LNCaP clone FGC (cell line): Measurements from ENCODE around the gene RNF130.

Experiments used
- DNase-seq: peaks from one replicate; pipeline ENCODE4 v3.0.0-alpha.2; 2011; ENCODE audit warnings: low read depth
- H3K4me3 ChIP-seq: 2 replicates; pipeline ENCODE4 v1.5.1; 2011; ENCODE audit warnings: mild to moderate bottlenecking, low read depth, low read length, control low read depth
- TF ChIP-seq, protein P1 (sequence below): IDR thresholded peaks from 2 replicates; pipeline ENCODE4 v1.5.1; 2012; ENCODE audit warnings: mild to moderate bottlenecking; ENCODE audit not compliant: control insufficient read depth, insufficient read depth; ENCODE audit errors: extremely low read depth

Gene RNF130

DNA sequence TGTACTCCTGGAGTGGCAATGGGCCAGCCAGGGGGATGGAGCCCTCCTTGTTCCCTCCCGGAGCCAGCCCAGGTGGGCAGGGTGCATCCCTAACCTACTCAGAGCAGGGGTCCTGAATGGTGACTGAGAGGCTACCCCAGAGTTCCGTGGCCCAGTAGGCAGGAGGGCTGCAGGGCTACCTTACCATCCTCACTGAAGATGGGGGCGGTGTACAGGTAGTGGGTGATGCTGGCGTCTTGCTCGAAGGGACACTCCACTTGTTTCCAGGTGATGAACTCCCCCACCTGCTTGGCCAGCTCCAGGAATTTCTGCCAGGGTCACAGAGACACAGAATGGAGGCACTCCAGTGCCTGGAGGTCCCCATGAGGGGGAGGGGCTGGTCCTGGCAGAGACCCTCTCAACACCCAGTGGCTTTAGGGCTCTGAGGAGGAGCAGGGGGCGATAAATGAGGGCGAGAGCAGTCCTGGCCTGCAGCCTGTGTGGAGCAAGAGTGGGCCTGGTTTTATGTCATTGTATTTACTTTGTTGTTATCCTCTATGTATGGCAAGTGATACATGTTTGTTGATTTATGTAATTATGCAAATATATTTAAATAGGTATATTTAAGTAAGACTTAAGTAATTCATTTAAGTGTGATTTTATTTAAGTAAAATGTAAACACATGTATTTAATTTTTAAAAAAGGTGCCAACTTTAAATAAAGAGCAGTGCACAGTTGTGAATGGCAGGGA is 39.9 kb upstream of the RNF130 start:
- TF ChIP-seq, protein P1, sequence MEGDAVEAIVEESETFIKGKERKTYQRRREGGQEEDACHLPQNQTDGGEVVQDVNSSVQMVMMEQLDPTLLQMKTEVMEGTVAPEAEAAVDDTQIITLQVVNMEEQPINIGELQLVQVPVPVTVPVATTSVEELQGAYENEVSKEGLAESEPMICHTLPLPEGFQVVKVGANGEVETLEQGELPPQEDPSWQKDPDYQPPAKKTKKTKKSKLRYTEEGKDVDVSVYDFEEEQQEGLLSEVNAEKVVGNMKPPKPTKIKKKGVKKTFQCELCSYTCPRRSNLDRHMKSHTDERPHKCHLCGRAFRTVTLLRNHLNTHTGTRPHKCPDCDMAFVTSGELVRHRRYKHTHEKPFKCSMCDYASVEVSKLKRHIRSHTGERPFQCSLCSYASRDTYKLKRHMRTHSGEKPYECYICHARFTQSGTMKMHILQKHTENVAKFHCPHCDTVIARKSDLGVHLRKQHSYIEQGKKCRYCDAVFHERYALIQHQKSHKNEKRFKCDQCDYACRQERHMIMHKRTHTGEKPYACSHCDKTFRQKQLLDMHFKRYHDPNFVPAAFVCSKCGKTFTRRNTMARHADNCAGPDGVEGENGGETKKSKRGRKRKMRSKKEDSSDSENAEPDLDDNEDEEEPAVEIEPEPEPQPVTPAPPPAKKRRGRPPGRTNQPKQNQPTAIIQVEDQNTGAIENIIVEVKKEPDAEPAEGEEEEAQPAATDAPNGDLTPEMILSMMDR: no peak
- no peak overlapping the region for H3K4me3 ChIP-seq
- DNase-seq: no peak

DNA sequence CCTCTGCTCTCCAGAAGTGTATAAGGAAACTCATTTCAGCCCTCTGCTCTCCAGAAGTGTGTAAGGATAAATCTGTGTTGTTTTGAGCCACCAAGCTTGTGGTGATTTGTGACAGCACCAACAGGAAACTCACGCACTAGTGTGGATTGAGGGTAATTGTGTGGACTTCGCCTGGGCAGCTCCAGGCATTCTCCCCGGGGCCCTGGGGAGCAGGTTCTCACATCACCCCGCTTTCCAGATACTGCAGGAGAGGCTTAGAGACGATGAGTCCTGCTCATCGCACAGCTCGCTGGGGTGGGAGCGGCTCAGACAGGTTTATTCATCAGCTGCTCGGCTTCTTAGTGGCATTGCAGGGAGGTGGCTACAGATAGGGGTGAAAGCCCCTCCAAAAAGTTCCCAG is 38.4 kb upstream of the RNF130 start:
- H3K4me3 ChIP-seq: no peak overlapping the region
- no peak for DNase-seq
- TF ChIP-seq, protein P1: no peak

DNA sequence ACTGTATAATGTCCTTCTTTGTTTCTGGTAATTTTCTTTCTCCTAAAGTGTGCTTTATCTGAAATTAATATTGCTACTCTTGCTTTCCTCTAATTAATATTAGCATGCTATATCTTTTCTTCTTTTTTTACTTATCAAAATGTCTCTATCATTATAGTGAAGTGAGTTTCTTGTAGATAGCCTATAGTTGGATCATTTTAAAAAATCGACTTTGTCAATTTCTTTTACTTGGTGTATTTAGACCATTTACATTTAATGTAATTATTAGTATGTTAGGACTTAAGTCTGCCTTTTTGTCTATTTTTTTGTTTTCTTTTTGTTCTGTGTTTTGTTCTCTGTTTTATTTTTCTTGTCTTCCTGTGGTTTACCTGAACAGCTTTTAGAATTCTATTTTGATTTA is 35.4 kb upstream of the RNF130 start:
- TF ChIP-seq, protein P1: no peak
- no peak overlapping the region for H3K4me3 ChIP-seq
- no peak for DNase-seq

DNA sequence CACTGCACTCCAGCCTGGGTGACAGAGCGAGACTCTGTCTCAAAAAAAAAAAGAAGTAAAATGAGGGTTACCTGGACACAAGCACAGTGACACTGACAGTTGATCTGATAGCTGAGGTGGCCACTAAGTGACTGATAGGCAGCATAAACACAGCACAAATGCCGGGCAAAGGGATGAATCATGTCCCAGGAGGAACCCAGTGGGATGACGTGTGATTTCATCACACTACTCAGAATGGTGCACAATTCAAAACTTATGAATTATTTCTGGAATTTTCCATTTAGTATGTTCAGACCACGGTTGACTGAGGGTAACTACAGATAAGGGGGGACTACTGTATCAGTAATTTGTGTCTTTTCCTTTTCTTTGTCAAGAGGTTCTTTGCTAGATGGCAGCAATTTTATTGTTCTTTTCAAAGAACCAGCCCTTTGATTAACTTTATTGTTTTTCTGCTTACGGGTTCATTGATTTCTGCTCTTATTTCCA is 34.3 kb upstream of the RNF130 start:
- no peak overlapping the region for H3K4me3 ChIP-seq
- no peak for DNase-seq
- TF ChIP-seq, protein P1: no peak

DNA sequence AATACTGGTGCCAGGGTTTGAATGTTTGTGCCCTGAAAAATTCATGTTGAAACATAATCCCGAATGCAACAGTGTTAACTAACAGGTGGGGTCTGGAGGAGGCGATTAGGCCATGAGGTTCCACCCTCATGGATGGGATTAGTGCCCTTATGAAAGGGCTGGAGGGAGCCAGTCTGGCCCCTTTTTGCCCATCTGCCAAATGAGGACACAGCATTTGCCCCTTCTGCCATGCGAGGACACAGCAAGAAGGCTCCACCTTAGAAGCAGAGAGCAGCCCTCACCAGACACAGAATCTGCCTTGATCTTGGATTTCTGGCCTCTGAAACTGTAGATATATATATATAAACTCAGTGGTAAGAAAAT is 32.6 kb upstream of the RNF130 start:
- H3K4me3 ChIP-seq: no peak overlapping the region
- DNase-seq: no peak
- TF ChIP-seq, protein P1: no peak

DNA sequence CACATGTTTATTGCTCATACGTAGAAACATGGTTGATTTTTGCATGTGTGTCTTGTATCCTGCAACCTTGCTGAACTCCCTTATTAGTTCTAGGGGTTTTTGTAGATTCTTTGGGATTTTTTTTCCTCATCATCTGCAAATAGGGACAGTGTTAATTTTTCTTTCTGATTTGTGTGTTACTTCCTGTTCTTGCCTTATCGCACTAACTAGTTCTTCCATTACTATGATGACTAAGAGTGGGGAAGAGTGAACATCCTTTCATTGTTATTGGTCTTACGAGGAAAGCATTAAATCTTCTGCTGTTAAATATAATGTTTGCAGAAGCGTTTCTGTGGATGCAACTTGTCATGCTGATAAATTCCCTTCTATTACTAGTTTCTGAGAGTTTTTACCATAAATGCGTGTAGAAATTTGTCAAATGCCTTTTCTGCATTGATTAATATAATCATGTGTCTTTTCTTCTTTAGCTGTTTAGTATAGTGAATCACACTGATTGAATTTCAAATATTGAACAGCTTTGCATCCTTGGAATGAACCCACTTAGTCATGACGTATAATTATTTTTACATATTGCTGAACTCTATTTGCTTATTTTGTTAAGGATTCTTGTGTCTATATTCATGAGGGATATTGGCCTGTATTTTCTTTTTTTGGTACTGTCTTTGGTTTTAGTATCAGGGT is 32.1 kb upstream of the RNF130 start:
- no peak for DNase-seq
- no peak overlapping the region for H3K4me3 ChIP-seq
- TF ChIP-seq, protein P1: no peak
